GM18520 (cell line): Measurements from ENCODE around the gene ALOX5.
A peak's percentile ranks its signal among the peaks of the same experiment; 100 is the strongest.
"Not testable (repeated sequence)": the region's sequence is repeated elsewhere in the genome, so short reads cannot be mapped to it uniquely, and the experiment has no call there.

ENCODE experiments used
- ATAC-seq: cut with Tn5 transposase; IDR thresholded peaks from one replicate; pipeline ENCODE4 v1.9.1; 2021; ENCODE audit not compliant: unreplicated experiment

Gene ALOX5

GRCh38 chr10:45403151-45403550 lies 29.1 kb downstream of the ALOX5 start:
- no peak for ATAC-seq

DNA sequence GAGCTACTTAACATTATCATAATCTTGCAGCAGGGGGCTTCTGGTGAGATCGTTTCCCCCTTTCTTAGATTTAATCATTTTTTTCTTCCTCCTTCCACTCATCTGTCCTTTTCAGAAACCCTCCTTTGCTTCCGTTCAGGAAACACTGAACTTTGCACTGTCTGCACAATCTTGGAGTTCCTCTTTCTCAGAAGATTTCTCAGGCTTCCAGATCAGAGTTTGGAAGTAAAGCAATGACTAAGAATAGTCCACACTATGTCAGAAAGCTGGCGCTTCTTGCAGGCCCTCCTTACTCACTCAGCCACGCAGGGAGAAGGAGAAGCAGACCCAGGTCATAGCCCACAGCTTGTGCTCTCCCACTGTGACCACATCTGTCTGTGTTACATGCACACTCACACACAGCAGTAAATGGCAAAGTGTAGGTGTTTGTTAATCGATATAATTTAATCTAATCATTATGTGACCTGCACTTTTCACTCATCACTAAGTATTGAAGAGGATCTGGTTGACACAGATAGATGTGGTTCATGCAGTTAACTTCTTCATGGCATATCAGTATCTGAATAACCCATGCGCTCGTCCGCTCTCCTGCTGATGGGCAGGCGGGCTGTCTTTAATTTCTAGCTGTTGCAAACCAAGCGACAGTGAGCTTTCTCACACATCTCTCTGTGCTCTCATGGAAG lies 30.2 kb downstream of the ALOX5 start:
- ATAC-seq, result no peak

- ATAC-seq, result no peak
These were observed 30.7 kb downstream of the ALOX5 start for GRCh38 chr10:45404770-45405120.

- no peak for ATAC-seq
These were observed 33.5 kb downstream of the ALOX5 start for GRCh38 chr10:45407542-45407941.

DNA sequence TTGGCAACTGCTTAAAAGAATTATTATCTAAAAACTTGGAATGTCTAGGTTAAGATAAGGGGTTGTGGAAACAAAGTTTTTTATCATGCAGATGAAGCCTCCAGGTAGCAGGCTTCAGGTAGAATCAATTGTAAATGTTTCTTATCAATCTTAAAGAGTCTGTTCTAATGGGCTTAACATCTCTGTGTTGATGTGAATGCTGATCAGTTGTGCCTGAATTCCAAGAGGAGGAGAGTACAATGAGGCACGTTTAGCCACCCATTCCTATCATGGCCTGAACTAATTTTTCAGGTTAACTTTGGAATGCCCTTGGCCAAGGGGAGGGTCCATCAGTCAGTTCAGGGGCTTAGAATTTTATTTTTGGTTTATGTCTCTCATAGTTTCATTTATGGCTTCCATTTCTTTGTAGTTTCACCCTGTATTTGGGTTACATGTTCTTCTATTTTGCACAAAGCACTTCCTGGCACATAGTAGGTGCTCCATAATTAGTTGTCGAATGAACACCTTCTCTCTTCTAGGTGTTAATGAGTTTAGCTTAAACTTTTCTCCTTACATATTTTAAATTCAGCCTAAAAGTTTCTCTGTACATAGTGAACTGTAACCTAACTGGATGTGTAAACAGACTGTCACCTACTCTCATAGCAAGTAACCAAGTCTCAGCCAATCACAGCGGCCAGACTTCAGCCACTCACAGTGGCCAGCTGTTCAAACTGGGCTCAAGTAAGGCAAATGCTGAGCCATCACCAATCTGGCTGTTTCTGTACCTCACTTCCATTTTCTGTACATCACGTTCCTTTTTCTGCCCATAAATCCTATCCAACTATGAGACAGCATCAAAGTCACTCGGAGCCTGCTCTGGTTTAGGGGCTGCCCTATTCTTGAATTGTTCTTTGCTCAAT lies 34.7 kb downstream of the ALOX5 start:
- no peak for ATAC-seq

- ATAC-seq, result not testable (repeated sequence)
These were observed 35.3 kb downstream of the ALOX5 start for GRCh38 chr10:45409347-45409746.

GRCh38 chr10:45409782-45410181 lies 35.8 kb downstream of the ALOX5 start:
- ATAC-seq, result no peak

DNA sequence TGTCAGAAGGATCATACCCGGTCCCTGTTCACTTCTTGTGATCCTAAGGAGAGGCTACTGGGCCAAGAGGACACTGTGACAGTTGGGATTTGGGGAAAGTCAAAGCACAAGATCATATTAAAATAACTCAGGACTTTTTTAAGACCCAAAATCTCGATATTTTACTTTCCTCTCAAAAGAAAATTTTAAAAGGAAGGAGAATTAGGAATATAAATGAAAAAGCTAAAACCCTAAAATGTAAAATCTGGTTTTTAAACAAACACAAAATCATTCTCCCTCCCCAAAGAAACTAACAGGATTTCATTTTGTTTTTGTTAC lies 36.4 kb downstream of the ALOX5 start:
- ATAC-seq, result no peak

DNA sequence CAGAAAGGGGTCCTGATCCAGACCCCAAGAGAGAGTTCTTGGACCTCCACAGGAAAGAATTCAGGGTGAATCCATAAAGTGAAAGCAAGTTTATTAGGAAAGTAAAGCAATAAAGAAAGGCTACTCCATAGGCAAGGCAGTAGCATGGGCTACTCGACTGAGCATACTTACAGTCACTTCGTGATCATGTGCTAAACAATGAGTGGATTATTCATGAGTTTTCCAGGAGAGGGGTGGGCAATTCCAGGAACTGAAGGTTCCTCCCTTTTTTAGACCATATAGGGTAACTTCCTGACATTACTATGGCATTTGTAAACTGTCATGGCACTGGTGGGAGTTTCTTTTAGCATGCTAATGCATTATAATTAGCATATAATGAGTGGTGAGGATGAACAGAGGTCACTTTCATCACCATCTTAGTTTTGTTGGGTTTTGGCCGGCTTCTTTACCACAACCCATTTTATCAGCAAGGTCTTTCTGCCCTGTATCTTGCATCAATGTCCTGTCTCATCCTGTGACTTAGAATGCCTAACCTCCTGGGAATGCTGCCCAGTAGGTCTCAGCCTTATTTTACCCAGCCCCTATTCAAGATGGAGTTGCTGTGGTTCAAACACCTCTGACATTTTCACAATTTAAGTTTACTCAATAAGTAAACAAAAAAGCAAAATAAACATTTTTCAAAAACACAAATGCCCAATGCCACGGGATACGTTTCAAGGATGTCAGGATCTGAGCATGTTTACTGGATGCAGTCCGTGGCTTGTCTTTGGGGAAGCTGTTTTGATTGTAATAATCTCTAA lies 37.0 kb downstream of the ALOX5 start:
- no peak for ATAC-seq

DNA sequence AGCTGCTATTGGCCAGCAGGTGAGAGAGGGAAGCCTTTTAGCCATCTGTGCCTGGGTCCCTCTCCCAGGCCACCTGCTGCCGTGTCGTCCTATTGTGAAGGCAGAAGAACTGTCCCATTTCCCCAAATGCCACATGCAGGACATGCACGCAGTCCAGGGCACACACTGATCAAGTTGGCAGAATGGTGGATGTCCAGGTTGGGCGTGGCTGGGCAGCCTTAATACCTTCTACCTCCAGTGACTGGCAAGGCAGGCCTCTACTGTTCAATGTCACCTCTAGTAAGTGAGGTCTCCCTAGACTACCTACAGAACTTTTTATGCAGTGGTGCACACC lies 37.6 kb downstream of the ALOX5 start:
- no peak for ATAC-seq

DNA sequence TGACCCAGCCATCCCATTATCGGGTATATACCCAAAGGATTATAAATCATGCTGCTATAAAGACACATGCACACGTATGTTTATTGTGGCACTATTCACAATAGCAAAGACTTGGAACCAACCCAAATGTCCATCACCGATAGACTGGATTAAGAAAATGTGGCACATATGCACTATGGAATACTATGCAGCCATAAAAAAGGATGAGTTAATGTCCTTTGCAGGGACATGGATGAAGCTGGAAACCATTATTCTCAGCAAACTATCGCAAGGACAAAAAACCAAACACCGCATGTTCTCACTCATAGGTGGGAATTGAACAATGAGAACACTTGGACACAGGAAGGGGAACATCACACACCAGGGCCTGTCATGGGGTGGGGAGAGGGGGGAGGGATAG lies 41.0 kb downstream of the ALOX5 start:
- ATAC-seq, result not testable (repeated sequence)

DNA sequence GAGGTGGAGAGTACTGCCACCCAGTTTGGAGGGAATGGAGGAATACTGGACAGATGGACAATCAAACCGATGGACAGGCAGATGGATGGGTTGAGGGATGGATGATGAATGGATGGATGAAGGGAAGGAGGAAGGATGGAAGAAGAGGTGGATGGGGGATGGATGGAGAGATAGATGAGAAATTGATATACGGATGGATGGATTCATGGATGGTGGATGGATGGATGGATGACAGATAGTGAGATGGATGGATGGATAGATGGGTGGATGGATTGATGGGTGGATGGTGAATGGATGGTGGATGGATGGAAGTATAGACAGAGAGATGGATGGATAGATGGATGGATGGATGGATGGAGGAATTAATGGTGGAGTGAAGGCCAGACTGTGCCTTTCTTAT lies 42.6 kb downstream of the ALOX5 start:
- no peak for ATAC-seq

DNA sequence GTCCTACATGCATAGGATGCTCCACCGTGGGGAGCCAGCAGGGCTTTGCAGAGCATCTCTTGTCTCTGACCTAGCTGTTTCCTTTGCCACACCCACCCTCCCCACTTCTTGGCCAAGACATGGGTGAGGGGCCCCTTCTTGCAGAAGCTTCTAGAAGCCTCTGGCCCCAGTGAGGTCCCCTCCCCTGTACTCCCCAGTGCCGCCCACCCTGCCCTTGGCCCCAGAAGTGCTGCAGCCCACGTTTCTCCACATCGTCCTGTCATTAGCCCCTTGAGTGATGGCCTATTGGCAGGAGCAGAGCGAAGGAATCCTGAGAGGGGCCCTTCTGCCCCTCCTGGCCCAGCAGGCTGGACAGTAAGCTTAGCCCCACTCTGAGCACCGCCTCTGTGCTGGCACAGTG lies 43.7 kb downstream of the ALOX5 start:
- ATAC-seq, result no peak

- ATAC-seq, result no peak
These were observed 44.4 kb downstream of the ALOX5 start for GRCh38 chr10:45418417-45418848.

DNA sequence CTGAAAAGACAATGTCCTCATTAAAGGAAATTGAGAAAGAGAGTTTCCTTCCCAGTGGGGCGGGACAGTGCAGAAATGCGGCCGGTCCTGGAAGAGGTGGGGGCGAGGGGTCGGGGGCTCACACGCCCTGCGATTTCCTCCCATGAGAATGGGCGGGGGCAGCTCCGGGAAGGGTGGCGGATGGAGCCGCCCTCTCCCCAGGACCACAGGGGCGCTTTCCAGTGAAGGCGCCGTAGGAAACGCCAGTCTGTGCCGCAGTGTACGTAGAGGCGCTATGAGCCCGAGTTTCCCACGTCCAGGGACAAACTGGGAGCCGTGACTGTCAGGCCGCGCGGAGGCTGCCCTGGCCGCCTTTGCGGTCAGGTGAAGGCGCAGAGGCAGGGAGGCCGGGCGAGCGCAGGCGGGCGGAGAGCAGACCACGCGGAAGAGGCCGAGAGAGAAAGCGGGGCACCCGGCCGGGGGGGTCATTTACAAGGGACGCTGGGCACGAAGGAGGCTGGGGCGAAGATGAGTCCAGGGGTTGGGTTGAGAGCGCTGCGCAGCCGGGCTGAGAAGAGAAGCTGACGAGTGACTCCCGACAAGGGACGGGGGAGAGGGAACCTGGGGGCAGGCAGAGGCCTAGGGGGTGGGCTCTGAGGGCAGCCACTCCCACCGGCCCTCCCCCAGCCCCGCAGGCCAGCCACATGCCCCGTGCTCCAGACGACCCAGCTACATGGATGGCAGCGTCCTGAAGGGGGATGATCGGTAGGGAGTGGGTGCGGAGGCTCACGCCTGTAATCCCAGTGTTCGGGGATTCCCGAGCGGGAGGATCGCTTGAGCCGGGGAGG lies 45.0 kb downstream of the ALOX5 start:
- ATAC-seq, result peak; percentile 29

DNA sequence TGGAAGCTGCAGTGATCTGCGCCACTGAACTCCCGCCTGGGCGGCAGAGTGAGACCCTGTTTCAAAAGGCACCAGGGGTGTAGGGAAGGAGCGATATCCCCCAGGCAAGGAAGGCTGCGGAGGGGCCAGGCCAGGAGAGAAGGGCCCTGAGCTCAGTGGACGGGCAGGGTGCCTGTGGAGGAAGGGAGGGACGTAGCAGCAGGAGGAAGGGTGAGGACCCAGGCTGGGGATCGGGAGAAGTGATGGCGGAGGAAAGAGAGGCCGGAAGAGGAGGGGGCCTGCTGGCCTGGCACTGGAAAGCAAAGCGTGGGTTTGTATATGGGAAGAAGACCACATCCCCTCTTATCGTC lies 45.6 kb downstream of the ALOX5 start:
- ATAC-seq, result no peak

DNA sequence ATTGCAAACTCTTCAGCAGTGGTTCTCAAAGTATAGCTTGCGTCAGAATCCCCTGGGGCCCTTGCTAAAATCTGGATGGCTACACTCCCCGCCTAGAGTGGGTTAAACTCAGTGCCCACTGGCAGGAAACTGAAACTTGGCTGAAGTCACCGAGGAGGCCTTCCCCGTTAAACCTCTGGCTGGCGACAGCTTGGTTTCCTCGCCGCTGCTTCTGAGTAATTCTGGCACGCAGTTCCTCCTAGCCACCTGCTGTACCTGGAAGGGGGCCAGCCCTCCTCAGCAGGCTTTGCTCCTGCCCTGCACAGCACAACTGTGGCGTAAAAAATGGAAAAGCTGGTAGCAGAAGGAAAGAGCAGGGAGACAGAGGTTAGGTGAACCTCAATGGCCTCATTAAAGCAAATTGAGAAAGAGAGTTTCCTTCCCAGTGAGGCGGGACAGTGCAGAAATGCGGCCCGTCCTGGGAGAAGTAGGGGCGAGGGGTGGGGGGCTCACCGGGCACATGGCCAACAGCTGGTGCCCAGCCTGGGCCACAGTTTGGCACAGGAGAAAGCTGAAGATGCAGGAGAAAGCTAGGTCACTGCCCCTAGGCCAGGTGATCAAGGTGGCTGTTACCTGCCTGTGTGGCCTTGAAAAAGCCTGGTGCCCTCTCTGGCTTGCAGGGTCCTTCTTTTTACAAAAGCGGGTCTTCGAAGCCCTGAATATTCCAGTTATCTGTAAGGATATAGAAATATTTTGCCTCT lies 46.6 kb downstream of the ALOX5 start:
- ATAC-seq, result peak; percentile 71

- no peak for ATAC-seq
These were observed 47.4 kb downstream of the ALOX5 start for GRCh38 chr10:45421221-45422097.

GRCh38 chr10:45422207-45422865 lies 48.3 kb downstream of the ALOX5 start:
- no peak for ATAC-seq
